Measurements from ENCODE around the gene TDP1.

TDP1 gene

DNA sequence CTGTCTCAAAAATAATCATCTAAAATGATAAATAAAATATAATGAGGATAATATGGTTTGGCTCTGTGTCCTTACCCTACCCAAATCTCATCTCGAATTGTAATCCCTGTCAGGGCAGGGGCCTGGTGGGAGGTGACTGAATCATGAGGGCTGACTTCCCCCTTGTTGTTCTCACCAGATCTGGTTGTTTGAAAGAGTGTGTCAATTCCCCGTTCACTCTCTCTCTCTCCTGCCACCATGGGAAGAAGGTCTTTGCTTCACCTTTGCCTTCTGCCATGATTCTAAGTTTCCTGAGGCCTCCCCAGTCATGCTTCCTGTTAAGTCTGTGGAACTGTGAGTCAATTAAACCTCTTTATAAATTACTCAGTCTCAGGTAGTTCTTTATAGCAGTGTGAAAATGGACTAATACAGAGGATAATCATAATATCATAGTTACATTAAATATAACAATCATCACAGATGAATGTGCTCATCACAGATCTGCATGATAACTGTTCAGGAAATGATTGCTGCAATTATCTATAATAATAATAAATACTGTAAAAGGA lies 13.8 kb upstream of the TDP1 start:
- no peak for DNase-seq (ENCODE audit: low read depth in 3 of 3)

DNA sequence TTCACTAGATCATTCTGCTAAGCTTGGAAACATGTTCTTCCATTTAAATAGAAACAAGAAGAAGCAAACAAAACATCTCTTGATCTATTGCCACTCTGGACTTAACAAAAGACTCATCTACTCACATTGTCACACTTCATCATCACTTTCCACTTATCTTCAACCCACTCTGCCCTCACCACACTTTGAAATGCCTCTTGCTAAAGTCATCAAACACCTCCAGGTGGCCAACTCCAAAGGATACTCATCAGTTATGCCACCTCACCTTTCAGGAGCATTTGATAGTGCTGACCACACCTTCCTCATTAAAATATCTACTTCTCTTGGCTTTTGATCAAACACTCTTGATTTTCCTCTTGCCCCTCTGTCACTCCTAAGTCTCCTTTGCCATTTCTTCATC lies 8.4 kb upstream of the TDP1 start:
- DNase-seq (ENCODE audit: low read depth in 3 of 3) = no peak

DNA sequence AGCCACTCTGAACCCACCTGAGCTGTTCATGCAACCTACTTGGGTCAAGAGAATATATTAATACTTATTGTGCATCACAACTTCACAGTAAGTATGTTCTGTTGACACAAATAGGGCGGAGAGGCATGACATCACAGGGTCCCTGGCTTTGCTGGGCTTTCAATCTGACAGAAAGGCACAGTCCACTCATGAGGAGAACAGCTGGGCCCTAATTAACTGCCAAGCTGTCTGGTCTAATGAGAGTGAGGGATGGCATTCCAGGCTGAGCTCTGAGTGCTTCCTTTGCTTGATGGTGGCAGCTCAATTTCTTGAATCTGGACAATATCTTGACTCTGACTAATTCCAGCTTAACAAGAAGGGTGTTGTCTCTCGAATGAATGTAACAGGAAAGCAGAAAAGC lies 3.2 kb upstream of the TDP1 start:
- DNase-seq (ENCODE audit: low read depth in 3 of 3) = no peak

DNA sequence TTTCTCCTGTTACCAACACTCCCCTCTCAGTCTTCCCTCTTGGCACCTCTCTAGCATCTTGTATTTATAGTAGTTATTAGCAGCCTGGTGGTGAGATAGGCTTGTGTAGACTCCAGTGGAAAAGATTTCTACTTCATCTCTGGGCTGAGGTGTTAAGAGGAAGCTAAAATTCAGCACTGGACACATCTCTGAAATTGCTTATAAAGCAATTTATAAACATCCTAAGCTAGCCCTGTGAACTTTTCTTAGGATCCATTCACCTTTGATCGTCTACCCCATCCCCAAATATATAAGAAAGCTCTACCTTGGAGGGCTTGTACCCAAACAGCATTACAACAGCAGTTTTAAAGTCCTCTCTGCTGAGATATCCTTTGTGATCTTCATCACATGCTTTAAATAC lies 2.1 kb upstream of the TDP1 start:
- no peak for DNase-seq (ENCODE audit: low read depth in 3 of 3)

DNA sequence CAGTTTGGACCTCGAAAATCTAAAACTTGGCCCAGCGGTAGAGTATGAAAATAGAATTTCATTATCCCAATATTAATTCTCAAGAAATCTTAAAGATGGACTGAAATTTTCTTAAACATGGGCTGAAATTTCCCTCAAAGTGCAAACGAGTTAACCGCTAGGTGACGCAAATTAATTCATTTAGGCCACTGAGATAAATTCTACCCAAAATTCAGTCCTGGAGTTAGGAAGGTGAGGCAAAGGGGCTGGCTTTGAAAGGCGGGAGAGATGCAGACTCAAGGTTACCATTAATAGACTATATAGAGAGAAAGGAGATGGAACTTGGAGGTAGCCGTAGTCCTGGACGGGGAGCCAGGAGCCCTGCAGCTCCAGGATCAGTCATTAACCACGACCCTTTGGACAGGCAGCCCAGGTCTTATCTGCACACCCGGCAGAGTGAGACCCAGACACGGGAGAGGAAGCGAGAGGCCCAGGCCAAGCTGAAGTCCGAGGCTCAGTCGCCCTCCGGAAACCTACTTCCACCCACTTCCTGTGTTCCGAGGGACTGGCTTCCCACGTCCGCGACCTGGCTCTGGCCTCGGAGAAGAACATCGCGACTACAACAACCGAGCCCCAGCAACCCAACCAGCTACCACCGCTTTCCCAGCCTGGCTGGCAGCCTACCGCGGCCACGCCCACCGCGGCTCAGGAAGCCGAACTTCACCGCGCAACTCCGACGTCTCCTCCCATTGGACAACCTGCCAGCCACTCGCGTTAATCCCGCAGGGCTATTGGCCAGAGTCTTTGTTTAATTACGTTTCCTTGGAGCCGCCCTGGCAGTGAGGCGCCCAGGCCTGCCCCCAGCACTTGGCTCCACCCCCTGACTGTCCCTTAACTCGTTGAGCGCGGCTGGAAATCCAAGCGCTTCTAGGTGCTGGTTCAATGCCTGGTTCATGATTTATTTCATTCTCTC lies 1.4 kb upstream of the TDP1 start, which contains the start of gene EFCAB11:
EFCAB11 (minus strand) TSS at position 661 of the 952 bp plus-strand sequence; CDS start at position 591, 70 bp downstream.
- DNase-seq (ENCODE audit: low read depth in 3 of 3) = peak; percentile 81 to 91 (median 87)

DNA sequence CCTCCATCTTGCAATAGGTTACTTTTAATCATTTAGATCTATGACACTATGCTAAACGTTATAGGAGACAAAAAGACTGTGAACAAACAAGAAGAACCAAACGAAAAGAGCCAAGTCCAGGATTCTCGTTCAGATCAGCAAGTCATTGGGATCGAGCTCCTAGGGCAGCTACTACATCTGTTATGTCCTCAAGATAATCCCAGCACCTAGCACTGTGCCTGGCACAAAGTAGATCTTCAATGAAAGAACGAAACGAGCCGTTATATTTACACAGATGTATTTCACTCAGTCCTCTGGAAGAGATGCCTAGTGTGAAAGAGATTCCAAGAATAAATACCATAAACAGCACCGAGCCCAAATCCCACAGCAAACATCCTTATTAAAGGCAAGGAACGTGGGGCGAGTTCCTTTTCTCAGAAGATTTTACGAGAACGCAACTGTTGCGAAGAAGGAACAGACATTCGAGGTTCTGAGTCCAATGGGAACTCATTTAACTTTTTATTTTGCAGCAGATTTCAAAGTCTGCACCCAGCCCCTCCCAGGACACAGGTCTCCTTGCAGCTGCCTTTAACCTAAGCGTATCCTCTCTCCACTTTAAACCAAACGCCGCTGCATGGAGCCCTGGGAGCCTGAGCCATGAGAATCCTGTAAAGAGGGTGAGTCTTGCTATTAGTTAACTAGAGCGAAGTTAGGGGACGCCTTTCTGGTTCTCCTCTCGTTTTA lies 544 bp upstream of the TDP1 start:
- DNase-seq (ENCODE audit: low read depth in 3 of 3) = no peak

DNA sequence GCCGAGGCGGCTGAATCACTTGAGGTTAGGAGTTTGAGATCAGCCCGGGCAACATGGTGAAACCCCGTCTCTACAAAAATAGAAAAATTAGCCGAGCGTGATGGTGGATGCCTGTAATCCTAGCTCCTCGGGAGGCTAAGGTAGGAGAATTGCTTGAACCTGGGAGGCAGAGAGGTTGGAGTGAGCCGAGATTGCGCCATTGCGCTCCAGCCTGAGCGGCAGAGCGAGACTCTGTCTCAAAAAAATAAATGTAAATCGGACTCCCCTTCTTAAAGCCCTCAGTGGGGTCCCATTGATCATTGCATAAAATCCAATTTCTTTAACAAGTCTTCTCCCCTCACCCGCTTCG lies 908 bp downstream of the TDP1 start:
- no peak for DNase-seq (ENCODE audit: low read depth in 3 of 3)

DNA sequence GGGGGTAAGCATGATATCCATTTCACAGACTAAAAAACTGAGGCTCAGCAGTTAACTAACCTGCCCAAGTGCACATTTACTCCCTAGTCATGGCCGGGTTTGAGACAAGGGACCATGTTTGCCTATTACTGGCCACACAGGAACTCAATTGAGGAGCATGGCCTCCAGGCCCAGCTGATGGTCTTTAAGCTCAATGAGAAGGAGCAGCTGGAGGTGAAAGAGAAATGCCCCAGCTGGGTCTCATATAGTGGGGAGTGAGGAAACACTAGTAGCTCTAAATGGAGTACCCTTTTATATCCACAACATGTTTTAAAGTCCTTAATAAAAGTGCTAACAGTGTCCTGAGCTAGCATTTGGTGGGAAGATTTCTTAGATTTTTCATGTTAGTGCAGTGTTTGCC lies 1.6 kb downstream of the TDP1 start:
- no peak for DNase-seq (ENCODE audit: low read depth in 3 of 3)

DNA sequence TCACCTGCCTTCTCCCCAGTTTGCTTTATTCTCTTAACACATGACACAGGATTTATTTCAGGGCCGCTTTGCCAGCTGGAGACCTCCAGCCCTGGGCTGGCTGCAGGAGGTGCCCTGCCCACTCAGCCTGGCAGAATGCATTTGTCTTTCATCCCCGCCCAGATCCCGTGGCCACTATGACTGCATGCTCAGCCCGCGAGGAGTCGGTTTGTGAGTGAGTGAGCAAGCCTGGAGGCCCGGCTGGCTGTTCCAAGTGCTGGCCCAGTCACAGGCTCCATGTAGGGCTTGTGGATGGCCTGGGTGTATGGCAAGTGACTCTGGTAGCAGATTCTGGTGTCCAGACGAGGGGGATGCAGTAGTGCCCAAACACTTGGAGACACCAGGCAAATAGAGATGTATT lies 2.1 kb downstream of the TDP1 start:
- no peak for DNase-seq (ENCODE audit: low read depth in 3 of 3)

DNA sequence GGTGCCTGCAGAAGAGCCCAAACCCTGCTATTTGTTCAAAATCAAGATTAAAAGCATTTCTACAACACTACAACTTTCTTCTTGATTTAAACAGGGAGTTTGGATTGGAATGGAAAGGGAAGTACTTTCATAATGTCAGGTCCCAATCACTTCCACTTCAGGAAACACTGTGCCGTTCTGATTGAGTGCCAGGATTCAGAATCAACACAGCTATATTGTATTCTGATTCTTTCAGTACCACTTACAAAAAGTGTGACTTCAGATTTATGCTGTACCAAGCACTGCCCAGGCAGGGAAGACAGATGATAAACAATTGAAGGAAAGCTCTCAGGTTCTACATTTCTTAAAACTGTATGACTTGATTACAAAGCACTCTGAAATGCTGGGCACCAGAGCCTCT lies 3.2 kb downstream of the TDP1 start:
- DNase-seq (ENCODE audit: low read depth in 3 of 3) = no peak

DNA sequence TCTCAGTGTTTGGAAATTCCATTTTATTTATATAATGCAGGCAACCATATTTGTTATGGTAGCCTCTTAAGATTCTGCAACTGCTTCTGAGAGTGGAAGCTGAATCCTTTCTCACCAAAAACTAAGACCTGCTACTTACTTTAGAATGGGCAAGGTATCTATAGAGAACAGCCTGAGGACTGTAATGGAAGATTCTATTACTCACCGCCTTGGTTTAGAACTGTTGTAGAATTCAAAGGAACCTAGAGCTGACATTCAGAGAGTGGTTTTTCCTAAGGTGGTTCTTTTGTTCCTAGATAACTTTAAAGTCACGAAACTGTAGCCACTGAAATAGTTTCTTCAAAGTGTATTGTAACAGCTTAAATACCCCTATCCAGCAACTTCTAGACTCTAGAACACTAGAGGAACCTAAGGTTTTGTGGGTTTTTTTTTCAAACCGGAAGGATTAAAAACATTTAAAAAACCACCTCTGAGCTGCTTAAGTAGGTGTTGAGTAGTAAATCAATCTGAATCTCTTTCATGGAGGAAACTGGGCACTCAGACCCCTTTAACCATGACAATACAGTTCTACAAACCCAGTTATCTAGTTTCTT lies 4.2 kb downstream of the TDP1 start:
- no peak for DNase-seq (ENCODE audit: low read depth in 3 of 3)

DNA sequence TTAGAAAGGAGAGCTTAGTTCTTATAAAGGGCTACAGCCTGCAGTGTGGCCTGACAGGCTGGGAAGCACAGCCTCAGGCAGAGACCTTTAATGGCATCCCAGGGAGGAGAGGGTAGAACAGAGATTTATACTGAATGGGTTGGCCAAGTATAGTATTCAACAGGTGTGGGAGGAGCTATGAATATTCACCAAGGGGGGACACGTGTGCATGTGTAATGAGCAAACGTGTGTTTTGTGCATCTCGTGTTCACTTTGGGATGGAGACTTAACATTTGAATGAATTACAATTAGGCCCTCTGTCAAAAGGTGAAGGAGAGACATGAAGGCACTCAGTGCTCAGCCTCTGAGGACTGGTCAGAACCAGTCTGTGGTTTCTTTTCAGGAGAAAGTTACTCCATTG lies 5.2 kb downstream of the TDP1 start:
- DNase-seq (ENCODE audit: low read depth in 3 of 3) = no peak

DNA sequence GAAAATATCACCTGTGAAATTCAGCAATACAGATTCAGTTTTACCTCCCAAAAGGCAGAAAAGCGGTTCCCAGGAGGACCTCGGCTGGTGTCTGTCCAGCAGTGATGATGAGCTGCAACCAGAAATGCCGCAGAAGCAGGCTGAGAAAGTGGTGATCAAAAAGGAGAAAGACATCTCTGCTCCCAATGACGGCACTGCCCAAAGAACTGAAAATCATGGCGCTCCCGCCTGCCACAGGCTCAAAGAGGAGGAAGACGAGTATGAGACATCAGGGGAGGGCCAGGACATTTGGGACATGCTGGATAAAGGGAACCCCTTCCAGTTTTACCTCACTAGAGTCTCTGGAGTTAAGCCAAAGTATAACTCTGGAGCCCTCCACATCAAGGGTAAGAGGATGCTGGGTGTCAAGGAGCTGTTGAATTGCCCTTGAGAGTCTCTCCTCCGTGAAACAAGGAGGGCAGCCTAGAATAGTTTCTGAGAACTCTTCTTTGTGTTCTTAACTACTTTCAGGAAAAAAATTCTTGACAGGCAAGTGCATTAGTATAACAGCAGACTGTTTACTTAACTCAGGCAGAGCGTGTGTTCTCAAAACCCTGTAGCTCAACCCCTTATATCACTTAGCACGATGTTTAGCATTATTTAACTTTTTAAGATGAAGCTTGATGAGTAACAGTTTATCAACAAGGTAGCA lies 7.7 kb downstream of the TDP1 start:
- no peak for DNase-seq (ENCODE audit: low read depth in 3 of 3)

DNA sequence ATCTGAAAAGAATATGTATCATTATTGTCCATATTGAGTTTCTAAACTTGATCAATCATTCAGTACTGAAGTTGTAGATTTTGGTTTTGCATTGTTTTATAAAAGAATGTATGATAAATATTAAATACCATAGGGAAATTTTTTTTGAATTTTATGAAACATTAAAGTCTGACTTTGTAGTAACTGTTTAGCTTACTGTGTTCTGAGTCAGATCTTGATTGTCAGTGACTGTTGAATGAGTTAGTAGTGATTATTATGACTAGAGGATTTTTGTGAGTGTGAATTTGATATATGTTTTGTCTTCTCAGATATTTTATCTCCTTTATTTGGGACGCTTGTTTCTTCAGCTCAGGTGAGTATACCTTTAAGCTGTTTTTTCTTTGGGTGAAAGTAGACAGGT lies 10.1 kb downstream of the TDP1 start:
- no peak for DNase-seq (ENCODE audit: low read depth in 3 of 3)

DNA sequence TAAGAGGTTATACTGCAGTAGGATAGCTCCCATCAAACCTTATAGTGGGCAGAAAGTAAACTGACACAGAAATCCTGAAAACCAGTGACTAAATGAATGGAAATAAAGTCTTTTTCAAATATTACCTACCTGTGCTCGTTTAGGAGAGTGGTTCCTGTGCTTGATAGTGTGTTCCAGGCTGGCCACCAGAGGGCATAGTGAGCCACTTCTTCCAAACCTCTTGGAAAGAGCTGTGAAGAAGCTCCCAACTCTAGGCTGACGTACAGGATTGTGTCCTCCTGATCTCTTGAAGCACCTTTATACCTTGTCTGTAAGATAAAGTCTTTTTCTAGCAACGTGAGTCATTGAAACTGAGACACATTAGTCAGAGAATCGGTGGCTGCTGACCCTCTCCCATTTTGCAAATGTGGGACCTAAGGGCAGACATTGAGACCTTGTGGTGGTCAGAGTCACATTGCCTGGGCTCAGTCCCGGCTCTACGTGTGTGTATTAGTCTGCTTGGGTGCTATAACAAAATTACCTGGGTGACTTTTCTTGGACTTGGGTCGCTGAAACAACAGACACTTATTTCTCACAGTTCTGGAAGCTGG lies 17.6 kb downstream of the TDP1 start:
- DNase-seq (ENCODE audit: low read depth in 3 of 3) = no peak

DNA sequence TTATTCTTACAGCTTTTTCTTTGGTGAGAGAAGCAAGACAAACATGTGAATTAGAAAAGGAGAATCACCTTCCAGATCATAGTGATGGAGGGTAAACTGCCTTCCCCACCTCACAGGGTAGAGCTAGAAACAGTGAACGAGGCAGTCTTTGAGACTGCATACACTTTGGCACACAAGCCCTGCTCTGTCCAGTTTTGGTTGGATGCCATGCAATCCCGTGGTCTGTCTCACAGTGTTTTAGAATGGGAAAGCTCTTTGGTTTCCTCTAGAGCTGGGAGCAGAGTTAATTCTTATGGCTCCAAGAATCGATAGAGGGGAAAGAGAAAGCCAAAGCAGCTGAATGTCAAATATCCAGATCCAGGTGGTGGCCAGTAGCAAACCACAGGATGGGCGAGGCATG lies 21.9 kb downstream of the TDP1 start:
- DNase-seq (ENCODE audit: low read depth in 3 of 3) = no peak

DNA sequence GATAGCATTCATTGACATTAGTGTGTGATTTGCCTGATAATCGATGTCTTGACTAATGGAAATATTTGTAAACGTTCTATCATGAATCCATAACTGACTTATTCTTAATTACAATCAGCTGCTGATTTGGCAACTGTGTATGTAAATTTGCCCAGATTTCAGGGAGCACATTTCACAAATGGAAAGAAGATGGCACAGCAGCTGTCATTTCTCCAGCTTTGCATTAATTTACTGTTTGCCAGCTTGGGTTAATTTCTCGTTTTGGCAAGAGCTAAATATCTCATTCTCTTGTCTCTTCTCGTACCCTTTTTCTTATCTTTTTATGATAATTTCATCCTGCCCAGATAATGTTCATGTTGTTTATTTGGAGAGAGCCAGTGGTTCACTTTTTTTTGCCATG lies 22.9 kb downstream of the TDP1 start:
- DNase-seq (ENCODE audit: low read depth in 3 of 3) = no peak

DNA sequence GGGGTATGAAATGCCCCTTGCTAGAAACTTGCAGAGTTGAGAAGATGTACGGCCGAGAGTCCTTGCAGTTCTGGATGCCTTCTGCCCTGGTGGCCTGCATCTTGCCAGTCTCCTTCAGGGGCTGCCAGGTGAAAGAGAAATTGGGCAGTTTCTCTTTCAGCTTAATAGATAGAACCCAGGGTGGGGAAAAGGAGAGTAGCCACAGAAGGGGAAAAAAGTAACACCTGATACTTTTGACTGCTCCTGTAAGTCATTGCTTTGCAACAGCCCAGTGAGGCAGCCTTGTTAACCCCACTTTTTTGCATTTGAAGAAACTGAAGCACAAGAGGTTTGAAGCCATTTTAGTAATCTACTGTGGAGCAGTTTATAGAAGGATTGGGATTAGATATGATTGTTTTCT lies 27.6 kb downstream of the TDP1 start:
- no peak for DNase-seq (ENCODE audit: low read depth in 3 of 3)

DNA sequence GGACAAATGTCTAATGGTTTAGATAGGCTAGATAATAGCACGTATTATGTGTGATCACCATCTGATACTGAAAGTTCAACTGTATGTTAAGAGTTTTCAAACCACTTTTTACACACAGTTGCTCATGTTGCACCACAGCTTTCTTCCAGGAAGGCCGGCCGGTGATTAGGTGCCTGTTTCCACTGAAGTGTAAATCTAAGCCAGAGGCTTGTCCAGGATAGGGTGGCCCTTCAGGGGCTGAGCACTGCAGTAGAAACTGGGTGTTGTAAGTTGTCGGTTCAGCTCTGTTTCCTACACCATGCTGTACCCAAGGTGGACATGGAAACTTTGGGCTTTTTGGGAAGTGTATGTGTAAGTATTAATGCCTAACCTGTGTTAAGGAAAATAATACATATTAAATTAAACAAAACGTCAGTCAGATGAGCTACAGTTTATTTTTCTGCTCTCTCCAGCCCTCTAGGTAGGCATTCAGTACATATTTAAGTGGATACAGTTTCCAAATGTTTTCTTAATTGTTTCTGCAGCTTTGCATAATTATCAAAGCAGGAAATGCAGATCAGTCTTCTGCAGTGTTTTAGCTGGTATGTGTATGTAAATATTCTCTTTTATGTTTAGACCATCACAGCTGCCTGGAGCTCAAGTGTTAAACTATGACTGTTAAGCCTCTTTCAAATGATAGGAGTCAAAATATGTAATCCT lies 30.9 kb downstream of the TDP1 start:
- DNase-seq (ENCODE audit: low read depth in 3 of 3) = no peak

DNA sequence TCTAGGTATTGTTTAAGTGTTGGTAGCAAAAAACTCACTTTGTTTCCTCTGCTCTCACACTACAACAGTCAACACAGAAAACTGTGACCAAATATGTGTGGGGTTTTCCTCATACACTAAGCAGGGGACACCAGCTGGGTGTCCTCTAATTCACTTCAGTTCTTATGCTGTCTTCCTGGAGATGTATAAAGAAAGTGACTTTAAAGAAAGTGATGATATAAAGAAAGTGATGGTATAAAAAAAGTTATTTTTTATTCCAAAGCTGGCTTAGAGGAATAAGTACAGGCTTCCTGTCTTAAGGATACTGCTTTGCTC lies 31.4 kb downstream of the TDP1 start:
- DNase-seq (ENCODE audit: low read depth in 3 of 3) = no peak

DNA sequence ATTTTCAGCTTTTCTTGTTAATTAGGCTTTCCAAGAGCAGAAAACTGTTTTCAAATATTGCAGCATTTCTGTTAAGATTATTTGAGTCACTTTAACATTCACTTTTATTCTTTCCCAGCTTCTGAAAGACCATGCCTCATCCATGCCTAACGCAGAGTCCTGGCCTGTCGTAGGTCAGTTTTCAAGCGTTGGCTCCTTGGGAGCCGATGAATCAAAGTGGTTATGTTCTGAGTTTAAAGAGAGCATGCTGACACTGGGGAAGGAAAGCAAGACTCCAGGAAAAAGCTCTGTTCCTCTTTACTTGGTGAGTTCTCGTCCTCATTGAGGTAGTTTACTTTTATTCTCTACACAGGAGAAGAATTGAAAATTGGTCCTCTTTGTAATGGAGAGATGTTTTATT lies 33.1 kb downstream of the TDP1 start:
- no peak for DNase-seq (ENCODE audit: low read depth in 3 of 3)

Data from stimulated activated CD4-positive, alpha-beta T cell treated with anti-CD3 and anti-CD28 coated beads, TNF-alpha, amount 100 ng/mL, for 4 hours (primary cell).